ENCODE data around the gene RBM15B. TPM values are rescaled to one million over a fixed set of nuclear protein-coding genes. Genes with fewer than 3 reads are reported as not detected.

RBM15B gene
- total and polyA plus RNA-seq, 2 experiments from 2014 or later: 16.3 to 57.9 TPM

DNA sequence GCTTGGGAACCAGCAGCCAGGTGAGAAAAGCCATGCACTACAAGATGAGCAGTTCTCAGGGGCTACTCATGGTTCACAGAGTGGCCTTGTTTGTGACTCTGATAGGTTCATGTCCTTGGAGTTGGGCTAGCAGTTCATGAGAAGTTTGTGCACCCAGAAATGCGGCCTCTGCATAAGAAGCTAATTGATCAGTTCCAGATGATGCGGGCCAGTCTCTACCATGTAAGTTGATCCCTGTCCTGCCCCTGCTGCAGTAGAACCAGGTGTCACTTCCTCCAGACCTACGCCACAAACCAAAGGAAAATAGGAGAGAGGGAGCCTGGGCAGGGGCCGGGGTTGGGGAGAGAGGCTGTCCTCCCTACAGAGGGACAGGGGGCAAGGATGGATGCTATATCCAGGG is 33.2 kb upstream of the RBM15B start:
- no peak for ATAC-seq
- no peaks in the 10 kb centered on the region for H3K4me1 ChIP-seq (ENCODE audit: insufficient read depth)
- Mint-ChIP-seq H3K27ac (no peak overlapping the region), H3K27me3 (ENCODE audit: insufficient read depth, low read depth, poor library complexity) (no peaks in the 10 kb centered on the region), H3K4me1 (no peaks in the 10 kb centered on the region), H3K4me3 (no peak overlapping the region), H3K36me3 (ENCODE audit: low read depth) (no peaks in the 10 kb centered on the region), H3K9me3 (no peaks in the 10 kb centered on the region)
- H3K36me3 ChIP-seq (ENCODE audit: insufficient read depth): no peaks in the 10 kb centered on the region
- no peak overlapping the region for H3K27ac ChIP-seq (ENCODE audit: low read depth)
- H3K9me2 ChIP-seq (ENCODE audit: insufficient read depth): no peaks in the 10 kb centered on the region
- H3K79me2 ChIP-seq (replicated peaks; ENCODE audit: insufficient read depth): no peaks in the 10 kb centered on the region
- no peaks in the 10 kb centered on the region for H4K20me1 ChIP-seq (replicated peaks; ENCODE audit: insufficient read depth)
- H2AFZ ChIP-seq: no peak overlapping the region
- H3K4me2 ChIP-seq: no peak overlapping the region
- no peaks in the 10 kb centered on the region for H3F3A ChIP-seq (replicated peaks; ENCODE audit: low read depth)
- no peaks in the 10 kb centered on the region for H3K27me3 ChIP-seq (ENCODE audit: insufficient read depth)
- TF ChIP-seq ZNF114 (CRISPR knock-in tag; IDR thresholded peaks at IDR 0.05): no peak
- no peak for TF ChIP-seq STAT1 (IDR thresholded peaks at IDR 0.05; ENCODE audit: unreplicated experiment)
- TF ChIP-seq, protein P1, sequence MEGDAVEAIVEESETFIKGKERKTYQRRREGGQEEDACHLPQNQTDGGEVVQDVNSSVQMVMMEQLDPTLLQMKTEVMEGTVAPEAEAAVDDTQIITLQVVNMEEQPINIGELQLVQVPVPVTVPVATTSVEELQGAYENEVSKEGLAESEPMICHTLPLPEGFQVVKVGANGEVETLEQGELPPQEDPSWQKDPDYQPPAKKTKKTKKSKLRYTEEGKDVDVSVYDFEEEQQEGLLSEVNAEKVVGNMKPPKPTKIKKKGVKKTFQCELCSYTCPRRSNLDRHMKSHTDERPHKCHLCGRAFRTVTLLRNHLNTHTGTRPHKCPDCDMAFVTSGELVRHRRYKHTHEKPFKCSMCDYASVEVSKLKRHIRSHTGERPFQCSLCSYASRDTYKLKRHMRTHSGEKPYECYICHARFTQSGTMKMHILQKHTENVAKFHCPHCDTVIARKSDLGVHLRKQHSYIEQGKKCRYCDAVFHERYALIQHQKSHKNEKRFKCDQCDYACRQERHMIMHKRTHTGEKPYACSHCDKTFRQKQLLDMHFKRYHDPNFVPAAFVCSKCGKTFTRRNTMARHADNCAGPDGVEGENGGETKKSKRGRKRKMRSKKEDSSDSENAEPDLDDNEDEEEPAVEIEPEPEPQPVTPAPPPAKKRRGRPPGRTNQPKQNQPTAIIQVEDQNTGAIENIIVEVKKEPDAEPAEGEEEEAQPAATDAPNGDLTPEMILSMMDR (conservative IDR thresholded peaks at IDR 0.05; ENCODE audit: low read depth in 2 of 2): no peak
- TF ChIP-seq ZNF331 (CRISPR knock-in tag; IDR thresholded peaks at IDR 0.05; ENCODE audit: low read depth): no peak
- no peak for TF ChIP-seq EZH2 (IDR thresholded peaks at IDR 0.05; ENCODE audit: low read depth, unreplicated experiment)
- no peak for TF ChIP-seq POLR2AphosphoS5 (IDR thresholded peaks at IDR 0.05; ENCODE audit: low read depth)
- TF ChIP-seq, protein P2, sequence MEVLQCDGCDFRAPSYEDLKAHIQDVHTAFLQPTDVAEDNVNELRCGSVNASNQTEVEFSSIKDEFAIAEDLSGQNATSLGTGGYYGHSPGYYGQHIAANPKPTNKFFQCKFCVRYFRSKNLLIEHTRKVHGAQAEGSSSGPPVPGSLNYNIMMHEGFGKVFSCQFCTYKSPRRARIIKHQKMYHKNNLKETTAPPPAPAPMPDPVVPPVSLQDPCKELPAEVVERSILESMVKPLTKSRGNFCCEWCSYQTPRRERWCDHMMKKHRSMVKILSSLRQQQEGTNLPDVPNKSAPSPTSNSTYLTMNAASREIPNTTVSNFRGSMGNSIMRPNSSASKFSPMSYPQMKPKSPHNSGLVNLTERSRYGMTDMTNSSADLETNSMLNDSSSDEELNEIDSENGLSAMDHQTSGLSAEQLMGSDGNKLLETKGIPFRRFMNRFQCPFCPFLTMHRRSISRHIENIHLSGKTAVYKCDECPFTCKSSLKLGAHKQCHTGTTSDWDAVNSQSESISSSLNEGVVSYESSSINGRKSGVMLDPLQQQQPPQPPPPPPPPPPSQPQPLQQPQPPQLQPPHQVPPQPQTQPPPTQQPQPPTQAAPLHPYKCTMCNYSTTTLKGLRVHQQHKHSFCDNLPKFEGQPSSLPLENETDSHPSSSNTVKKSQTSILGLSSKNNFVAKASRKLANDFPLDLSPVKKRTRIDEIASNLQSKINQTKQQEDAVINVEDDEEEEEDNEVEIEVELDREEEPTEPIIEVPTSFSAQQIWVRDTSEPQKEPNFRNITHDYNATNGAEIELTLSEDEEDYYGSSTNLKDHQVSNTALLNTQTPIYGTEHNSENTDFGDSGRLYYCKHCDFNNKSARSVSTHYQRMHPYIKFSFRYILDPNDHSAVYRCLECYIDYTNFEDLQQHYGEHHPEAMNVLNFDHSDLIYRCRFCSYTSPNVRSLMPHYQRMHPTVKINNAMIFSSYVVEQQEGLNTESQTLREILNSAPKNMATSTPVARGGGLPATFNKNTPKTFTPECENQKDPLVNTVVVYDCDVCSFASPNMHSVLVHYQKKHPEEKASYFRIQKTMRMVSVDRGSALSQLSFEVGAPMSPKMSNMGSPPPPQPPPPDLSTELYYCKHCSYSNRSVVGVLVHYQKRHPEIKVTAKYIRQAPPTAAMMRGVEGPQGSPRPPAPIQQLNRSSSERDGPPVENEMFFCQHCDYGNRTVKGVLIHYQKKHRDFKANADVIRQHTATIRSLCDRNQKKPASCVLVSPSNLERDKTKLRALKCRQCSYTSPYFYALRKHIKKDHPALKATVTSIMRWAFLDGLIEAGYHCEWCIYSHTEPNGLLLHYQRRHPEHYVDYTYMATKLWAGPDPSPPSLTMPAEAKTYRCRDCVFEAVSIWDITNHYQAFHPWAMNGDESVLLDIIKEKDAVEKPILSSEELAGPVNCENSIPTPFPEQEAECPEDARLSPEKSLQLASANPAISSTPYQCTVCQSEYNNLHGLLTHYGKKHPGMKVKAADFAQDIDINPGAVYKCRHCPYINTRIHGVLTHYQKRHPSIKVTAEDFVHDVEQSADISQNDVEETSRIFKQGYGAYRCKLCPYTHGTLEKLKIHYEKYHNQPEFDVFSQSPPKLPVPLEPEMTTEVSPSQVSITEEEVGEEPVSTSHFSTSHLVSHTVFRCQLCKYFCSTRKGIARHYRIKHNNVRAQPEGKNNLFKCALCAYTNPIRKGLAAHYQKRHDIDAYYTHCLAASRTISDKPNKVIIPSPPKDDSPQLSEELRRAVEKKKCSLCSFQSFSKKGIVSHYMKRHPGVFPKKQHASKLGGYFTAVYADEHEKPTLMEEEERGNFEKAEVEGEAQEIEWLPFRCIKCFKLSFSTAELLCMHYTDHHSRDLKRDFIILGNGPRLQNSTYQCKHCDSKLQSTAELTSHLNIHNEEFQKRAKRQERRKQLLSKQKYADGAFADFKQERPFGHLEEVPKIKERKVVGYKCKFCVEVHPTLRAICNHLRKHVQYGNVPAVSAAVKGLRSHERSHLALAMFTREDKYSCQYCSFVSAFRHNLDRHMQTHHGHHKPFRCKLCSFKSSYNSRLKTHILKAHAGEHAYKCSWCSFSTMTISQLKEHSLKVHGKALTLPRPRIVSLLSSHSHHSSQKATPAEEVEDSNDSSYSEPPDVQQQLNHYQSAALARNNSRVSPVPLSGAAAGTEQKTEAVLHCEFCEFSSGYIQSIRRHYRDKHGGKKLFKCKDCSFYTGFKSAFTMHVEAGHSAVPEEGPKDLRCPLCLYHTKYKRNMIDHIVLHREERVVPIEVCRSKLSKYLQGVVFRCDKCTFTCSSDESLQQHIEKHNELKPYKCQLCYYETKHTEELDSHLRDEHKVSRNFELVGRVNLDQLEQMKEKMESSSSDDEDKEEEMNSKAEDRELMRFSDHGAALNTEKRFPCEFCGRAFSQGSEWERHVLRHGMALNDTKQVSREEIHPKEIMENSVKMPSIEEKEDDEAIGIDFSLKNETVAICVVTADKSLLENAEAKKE (CRISPR knock-in tag; IDR thresholded peaks at IDR 0.05): no peak
- TF ChIP-seq NANOG (IDR thresholded peaks at IDR 0.05; ENCODE audit: borderline replicate concordance): no peak
- TF ChIP-seq, protein P3, sequence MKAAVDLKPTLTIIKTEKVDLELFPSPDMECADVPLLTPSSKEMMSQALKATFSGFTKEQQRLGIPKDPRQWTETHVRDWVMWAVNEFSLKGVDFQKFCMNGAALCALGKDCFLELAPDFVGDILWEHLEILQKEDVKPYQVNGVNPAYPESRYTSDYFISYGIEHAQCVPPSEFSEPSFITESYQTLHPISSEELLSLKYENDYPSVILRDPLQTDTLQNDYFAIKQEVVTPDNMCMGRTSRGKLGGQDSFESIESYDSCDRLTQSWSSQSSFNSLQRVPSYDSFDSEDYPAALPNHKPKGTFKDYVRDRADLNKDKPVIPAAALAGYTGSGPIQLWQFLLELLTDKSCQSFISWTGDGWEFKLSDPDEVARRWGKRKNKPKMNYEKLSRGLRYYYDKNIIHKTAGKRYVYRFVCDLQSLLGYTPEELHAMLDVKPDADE (IDR thresholded peaks at IDR 0.05): no peak
- TF ChIP-seq JUNB (IDR thresholded peaks at IDR 0.05; ENCODE audit: unreplicated experiment): no peak
- TF ChIP-seq, protein P4, sequence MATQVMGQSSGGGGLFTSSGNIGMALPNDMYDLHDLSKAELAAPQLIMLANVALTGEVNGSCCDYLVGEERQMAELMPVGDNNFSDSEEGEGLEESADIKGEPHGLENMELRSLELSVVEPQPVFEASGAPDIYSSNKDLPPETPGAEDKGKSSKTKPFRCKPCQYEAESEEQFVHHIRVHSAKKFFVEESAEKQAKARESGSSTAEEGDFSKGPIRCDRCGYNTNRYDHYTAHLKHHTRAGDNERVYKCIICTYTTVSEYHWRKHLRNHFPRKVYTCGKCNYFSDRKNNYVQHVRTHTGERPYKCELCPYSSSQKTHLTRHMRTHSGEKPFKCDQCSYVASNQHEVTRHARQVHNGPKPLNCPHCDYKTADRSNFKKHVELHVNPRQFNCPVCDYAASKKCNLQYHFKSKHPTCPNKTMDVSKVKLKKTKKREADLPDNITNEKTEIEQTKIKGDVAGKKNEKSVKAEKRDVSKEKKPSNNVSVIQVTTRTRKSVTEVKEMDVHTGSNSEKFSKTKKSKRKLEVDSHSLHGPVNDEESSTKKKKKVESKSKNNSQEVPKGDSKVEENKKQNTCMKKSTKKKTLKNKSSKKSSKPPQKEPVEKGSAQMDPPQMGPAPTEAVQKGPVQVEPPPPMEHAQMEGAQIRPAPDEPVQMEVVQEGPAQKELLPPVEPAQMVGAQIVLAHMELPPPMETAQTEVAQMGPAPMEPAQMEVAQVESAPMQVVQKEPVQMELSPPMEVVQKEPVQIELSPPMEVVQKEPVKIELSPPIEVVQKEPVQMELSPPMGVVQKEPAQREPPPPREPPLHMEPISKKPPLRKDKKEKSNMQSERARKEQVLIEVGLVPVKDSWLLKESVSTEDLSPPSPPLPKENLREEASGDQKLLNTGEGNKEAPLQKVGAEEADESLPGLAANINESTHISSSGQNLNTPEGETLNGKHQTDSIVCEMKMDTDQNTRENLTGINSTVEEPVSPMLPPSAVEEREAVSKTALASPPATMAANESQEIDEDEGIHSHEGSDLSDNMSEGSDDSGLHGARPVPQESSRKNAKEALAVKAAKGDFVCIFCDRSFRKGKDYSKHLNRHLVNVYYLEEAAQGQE (IDR thresholded peaks at IDR 0.05; ENCODE audit: unreplicated experiment): no peak
- TF ChIP-seq CREB1 (CRISPR knock-in tag; IDR thresholded peaks at IDR 0.05; ENCODE audit: low read depth): no peak
- no peak for TF ChIP-seq EZH2phosphoT487 (IDR thresholded peaks at IDR 0.05; ENCODE audit: unreplicated experiment)
- no peak overlapping the region for H3K4me3 ChIP-seq
- no peak for DNase-seq (ENCODE audit: low spot score)
